GM19043 (cell line): Measurements from ENCODE around the gene MAD1L1.

ENCODE experiments used
- ATAC-seq: cut with Tn5 transposase; IDR thresholded peaks from one replicate; pipeline ENCODE4 v1.9.1; 2021; ENCODE audit warnings: low read depth; ENCODE audit not compliant: unreplicated experiment

MAD1L1 gene

DNA sequence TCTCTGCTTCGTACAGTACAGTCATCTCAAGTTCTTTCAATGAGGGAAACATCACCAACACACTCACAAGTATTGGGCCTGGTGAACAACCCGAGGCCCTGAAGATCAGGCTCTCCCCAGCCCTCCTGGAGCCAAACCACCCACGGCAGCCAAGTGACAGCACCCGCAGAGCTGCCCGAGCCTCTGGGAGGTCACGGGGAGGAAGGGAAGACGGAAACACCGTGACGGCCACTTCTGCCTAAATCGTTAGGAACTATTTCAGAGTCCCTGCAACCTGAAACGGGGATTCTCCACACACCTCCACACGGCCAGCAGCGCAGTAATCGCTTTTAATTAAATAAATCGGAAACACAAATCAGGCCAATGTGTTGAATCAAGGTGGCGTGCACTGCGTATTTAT, 222.6 kb downstream of the MAD1L1 start:
- ATAC-seq = no peak

- ATAC-seq = no peak
These were observed 223.2 kb downstream of the MAD1L1 start for GRCh38 chr7:2009541-2010001.

DNA sequence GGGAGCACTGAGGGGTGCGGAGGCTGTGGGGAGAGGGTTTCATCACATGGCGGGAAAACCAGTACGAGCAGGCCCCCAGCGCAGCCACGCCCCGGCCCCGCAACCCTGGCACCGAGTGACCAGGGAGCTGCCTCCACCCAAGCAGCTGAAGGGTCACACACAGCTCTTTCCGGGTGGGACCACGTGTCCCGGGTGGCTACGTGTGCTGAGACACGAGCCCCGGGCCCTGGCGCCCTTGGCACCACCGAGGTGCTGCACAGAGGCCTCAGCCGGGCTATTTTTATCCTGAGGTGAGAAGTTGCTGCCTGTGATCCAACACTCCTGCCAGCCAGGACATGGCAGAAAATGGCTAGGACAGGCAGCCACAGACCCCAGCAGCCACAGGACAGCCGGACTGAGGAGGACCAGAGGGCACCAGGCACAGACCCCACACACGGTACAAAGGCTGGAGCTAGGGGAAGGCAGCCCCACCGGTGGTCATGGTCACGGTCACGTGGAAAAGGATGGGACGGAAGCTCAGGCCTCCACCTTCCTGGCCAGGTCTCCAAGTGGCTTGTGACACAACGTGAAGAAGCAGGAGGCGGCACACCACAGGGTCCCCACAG, 223.7 kb downstream of the MAD1L1 start:
- ATAC-seq = no peak

- no peak for ATAC-seq
These were observed 224.4 kb downstream of the MAD1L1 start for GRCh38 chr7:2008101-2008935.

- ATAC-seq = no peak
These were observed 225.2 kb downstream of the MAD1L1 start for GRCh38 chr7:2007551-2007950.

DNA sequence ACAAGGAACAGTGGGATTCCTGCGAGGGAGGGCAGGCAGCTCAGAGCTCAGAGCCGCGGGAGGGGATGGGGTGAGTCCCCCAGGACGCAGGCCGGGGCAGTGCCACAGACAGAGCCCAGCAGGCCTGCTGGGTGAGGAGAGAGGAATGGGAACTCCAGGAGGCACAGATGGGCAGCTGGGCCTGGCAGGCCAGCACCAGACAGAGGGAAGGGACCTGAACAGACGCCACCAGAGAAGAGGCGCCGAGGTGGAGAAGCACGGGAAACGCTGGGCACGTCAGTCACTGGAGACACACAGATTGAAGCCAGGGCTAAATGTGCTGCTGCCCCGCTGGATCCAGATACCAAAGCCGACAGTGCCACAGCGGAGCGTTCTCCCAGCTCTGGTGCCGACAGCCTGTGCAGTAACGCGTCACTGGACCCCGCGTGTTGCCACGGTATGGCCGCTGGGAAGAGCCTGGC, 225.8 kb downstream of the MAD1L1 start:
- no peak for ATAC-seq

GRCh38 chr7:2006231-2006771, 226.4 kb downstream of the MAD1L1 start:
- ATAC-seq = no peak

DNA sequence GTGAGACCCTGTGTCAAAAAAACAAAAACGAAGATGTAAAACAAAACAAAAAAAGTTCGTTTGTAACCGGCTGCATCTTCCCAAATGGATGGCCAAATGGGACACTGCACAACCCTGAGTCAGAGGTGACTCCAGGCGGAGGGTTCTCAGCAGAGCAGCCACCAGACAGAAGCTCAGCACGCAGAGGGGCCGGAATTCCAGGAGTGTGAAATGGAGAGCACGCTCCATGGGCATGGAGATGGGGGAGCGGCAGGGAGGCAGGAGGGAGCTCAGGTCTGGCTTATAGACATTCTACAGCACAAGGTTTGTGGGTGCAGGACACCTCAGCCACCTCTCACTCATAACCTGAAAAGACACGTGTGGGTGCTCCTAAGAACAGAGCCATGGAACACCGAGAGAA, 227.0 kb downstream of the MAD1L1 start:
- ATAC-seq = no peak

- ATAC-seq = no peak
These were observed 227.7 kb downstream of the MAD1L1 start for GRCh38 chr7:2004841-2005725.

DNA sequence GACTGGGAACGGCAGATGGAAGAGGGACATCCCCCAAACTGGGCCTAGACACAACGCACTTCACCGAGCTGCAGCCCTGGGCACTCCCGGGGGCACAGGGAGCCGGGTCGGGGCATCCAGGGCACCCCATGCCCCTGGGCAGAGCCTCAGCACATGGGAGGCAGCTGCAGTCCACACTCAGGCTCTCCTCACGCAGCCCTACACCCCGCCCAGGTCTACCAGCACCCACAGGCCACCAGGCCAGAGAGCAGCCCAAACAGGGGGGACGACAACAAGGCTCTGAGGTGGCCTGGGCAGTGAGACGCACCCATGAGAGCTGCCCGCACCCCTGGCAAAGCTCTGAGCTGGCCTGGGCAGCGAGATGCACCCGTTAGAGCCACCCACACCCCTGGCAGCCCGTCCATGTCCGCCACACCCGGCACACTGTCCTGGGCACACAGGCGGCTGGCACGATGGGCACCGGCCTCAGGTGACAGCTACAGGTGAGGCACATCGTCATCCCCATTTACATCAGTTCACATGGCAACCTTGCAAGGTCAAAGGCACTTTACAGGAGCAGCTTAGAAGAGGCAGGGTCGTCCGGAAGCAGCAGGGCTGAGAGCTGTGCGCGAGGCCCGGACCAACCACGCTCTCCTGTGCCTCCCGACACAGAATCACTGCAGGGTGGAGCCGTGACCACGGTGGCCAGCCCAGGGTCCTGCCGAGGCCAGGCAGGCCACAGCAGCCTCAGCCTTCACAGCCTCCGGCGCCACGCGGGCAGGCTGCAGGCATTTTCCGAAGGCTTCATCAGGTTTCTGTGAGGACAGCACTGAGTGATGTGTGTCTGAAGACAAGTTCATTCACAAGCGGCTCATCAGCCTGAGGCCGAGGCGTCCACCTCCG, 228.6 kb downstream of the MAD1L1 start:
- no peak for ATAC-seq

GRCh38 chr7:2003451-2003930, 229.3 kb downstream of the MAD1L1 start:
- ATAC-seq = no peak

- ATAC-seq = no peak
These were observed 229.9 kb downstream of the MAD1L1 start for GRCh38 chr7:2002561-2003450.

DNA sequence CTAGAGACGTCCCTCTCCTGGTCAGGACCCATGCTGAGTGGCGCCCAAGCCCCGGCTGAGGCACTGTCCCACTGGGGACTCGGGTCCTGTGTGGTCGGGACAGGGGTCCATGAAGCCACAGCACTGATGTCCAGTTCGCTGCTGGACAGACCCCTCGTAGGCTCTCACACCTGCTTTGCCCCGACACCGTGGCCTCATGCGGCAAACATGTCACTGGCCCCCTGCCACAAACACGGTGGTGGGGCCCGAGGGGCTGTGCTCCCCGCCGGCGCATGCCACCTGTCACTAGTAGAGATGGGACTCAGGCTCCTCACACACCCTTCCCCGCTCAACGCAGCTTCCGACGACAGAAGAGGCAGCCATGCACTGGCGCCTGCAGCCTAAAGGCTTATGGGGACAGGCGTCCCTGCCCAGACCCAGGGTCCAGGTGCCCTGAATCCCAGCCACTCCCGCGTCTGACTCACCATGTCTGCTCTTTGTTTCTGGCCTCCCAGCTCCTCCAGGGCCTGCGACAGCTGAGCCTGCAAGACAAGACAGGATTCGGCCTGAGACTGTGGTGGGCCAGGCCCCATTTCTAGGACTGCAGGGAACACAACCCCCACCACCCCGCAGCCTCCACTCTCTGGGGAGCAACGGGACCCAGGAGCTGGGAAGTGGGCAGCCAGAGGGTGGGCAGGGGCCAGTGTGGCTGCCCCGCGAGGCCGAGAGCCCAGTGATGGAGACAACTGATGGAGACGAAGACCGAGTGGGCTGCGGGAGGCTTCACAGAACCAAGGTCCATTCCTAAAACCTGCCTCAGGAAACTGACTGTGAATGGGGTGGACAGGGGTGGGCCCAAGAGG, 230.9 kb downstream of the MAD1L1 start:
- ATAC-seq = no peak

DNA sequence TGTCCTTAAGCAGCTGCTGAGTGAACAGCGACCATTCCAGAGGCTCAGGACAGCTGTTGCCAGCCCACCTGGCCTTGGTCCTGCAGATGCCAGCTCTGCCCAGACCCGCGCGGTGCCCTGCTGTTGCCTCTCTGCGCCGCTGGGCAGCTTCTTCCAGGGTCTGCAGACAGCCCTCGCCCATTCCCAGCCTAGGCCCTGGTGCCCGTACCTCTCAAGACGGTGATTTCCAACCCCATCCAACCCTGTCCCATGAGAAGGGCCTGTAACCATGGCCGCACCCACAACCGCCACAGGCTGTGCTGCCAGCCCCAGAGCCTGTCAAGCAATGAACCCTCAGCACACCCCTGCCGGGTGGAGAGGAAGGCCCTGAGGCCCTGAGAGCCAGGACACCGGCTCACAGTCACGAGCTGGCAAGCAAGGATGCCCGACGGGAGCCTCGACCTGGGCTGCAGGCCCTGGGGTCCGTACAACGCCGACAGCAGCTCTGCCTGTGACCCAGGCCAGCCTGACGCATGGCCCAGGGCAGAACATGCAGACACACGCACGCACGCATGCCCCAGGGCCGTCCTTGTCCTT, 231.9 kb downstream of the MAD1L1 start:
- ATAC-seq = no peak

DNA sequence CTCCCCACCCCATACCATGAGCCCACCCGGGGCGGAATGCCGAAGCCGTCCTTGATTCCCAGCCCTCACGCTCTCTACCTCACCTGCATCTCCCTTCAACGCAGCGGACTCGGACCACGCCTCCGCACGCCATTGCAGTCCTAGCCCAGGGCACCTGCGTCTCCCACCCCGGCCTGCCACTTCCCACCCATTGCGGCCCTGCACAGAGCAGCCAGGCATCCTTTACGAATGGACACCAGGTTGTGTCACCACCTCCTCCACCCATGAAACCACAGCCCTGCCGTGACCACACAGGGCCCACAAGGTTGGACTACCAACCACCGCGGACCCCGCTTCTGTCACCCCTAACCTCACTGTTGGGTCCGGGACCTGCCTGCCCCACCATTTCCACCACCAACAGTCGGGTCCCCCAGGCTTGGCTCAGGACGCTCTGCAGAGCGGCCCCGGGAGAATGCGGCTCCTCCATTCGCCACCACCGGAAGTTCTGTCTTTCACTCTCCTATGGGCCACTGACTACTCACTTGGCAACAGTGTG, 232.5 kb downstream of the MAD1L1 start:
- ATAC-seq = no peak

- ATAC-seq = no peak
These were observed 233.3 kb downstream of the MAD1L1 start for GRCh38 chr7:1999278-1999984.

- ATAC-seq = no peak
These were observed 234.6 kb downstream of the MAD1L1 start for GRCh38 chr7:1998146-1998545.
